MCF 10A (cell line): ENCODE data around the gene MTF1. TPM values are rescaled to one million over a fixed set of nuclear protein-coding genes. Genes with fewer than 3 reads are reported as not detected.

Experiments
- BruUV-seq: library from RNA; stranded (reverse); fragments of 400-500 nt; replicated peaks from 2 replicates; lab custom pipeline; 2021; lab: Mats Ljungman, UMichigan
- CTCF ChIA-PET: fragments of 300-600 bp; sonication (Branson Sonifier 250); formaldehyde crosslinking; extraction: SDS; loops from one replicate; lab custom pipeline; 2021; ENCODE audit warnings: antibody characterized with exemption, inconsistent platforms; lab: Yijun Ruan, JAX
- POLR2A ChIA-PET: fragments of 300-600, 350-650 bp; sonication (Branson Sonifier 250); formaldehyde crosslinking; extraction: SDS; loops from one replicate; lab custom pipeline; 2020; ENCODE audit warnings: antibody characterized with exemption, inconsistent platforms; lab: Yijun Ruan, JAX
- DNase-seq: peaks from one replicate; pipeline ENCODE4 v3.0.0-alpha.2; 2018; ENCODE audit not compliant: unreplicated experiment
- H3K27ac Mint-ChIP-seq: one replicate; pipeline ENCODE4 v1.8.0; 2022; ENCODE audit warnings: mild to moderate bottlenecking, low read depth, mixed read lengths; ENCODE audit not compliant: unreplicated experiment
- H3K27me3 Mint-ChIP-seq: one replicate; pipeline ENCODE4 v1.8.0; 2022; ENCODE audit warnings: mixed read lengths; ENCODE audit not compliant: insufficient read depth, unreplicated experiment
- H3K36me3 Mint-ChIP-seq: one replicate; pipeline ENCODE4 v1.8.0; 2022; ENCODE audit warnings: mild to moderate bottlenecking, moderate library complexity, mixed read lengths; ENCODE audit not compliant: insufficient read depth, unreplicated experiment
- H3K4me1 Mint-ChIP-seq: one replicate; pipeline ENCODE4 v1.8.0; 2022; ENCODE audit warnings: mixed read lengths; ENCODE audit not compliant: insufficient read depth, unreplicated experiment
- H3K4me3 Mint-ChIP-seq: one replicate; pipeline ENCODE4 v1.8.0; 2022; ENCODE audit warnings: mild to moderate bottlenecking, moderate library complexity, mixed read lengths; ENCODE audit not compliant: unreplicated experiment
- H3K9me3 Mint-ChIP-seq: one replicate; pipeline ENCODE4 v1.8.0; 2022; ENCODE audit warnings: mixed read lengths; ENCODE audit not compliant: unreplicated experiment
- intact Hi-C: fragments of 100-400 bp; cut with micrococcal nuclease; formaldehyde crosslinking; loops from 2 replicates; pipeline ENCODE4 v1.14.1; 2022
- total RNA-seq: library from RNA; stranded (reverse); gene quantifications from 2 replicates; pipeline ENCODE4 v1.2.3, GENCODE V29; 2022
- TF ChIP-seq, protein P1 (sequence below): fragments of 200-600 bp; IDR thresholded peaks from one replicate; pipeline ENCODE4 v1.8.0; 2022; ENCODE audit warnings: antibody characterized with exemption, mild to moderate bottlenecking; ENCODE audit not compliant: unreplicated experiment

The MTF1 gene
- total RNA-seq, 1 experiment from 2014 or later, result 34.7 TPM

- peaks cover 40% of the 10 kb centered on the region for H3K36me3 Mint-ChIP-seq
- H3K4me3 Mint-ChIP-seq, result no peak overlapping the region
- H3K4me1 Mint-ChIP-seq, result no peaks in the 10 kb centered on the region
- TF ChIP-seq, protein P1, sequence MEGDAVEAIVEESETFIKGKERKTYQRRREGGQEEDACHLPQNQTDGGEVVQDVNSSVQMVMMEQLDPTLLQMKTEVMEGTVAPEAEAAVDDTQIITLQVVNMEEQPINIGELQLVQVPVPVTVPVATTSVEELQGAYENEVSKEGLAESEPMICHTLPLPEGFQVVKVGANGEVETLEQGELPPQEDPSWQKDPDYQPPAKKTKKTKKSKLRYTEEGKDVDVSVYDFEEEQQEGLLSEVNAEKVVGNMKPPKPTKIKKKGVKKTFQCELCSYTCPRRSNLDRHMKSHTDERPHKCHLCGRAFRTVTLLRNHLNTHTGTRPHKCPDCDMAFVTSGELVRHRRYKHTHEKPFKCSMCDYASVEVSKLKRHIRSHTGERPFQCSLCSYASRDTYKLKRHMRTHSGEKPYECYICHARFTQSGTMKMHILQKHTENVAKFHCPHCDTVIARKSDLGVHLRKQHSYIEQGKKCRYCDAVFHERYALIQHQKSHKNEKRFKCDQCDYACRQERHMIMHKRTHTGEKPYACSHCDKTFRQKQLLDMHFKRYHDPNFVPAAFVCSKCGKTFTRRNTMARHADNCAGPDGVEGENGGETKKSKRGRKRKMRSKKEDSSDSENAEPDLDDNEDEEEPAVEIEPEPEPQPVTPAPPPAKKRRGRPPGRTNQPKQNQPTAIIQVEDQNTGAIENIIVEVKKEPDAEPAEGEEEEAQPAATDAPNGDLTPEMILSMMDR, result no peak
- no peak for DNase-seq
- H3K27me3 Mint-ChIP-seq, result no peaks in the 10 kb centered on the region
- H3K27ac Mint-ChIP-seq, result no peak overlapping the region
- intact Hi-C loops, result no loop called here
- H3K9me3 Mint-ChIP-seq, result no peaks in the 10 kb centered on the region
- CTCF ChIA-PET, result interaction anchor here (0.6 to 1.8 kb wide), 3 partner anchors 20 to 1658 kb away, joined by 3 to 6 read pairs (median 3); no protein-coding TSS in a partner anchor
- BruUV-seq, result no TSS peak
- POLR2A ChIA-PET, result interaction anchor here (1.0 to 1.3 kb wide), 2 partner anchors 8 to 80 kb away, joined by 3 to 4 read pairs; no protein-coding TSS in a partner anchor
Observed at GRCh38 chr1:37853157-37853556, 6.2 kb downstream of the MTF1 start.

- ChIA-PET CTCF (interaction anchor here (1.5 to 3.6 kb wide), 3 partner anchors 9 to 21 kb away, joined by 3 to 26 read pairs (median 6); partner anchors contain the start of gene MTF1), POLR2A (interaction anchor here (0.9 to 2.8 kb wide), 6 partner anchors 8 to 161 kb away, joined by 3 to 25 read pairs (median 6); partner anchors contain the start of genes C1orf122, CDCA8, MTF1 and YRDC)
- Mint-ChIP-seq H3K4me3 (no peak overlapping the region), H3K36me3 (peaks cover 42% of the 10 kb centered on the region), H3K27me3 (no peaks in the 10 kb centered on the region), H3K27ac (no peak overlapping the region), H3K9me3 (no peaks in the 10 kb centered on the region), H3K4me1 (peaks cover 6% of the 10 kb centered on the region)
- TF ChIP-seq, protein P1, result no peak
- intact Hi-C loops, result no loop called here
- peak; percentile 31 for DNase-seq
- no TSS peak for BruUV-seq
Observed at GRCh38 chr1:37851782-37852210, 7.6 kb downstream of the MTF1 start.

GRCh38 chr1:37851262-37851661 is 8.1 kb downstream of the MTF1 start:
- TF ChIP-seq, protein P1, result no peak
- ChIA-PET POLR2A (interaction anchor here (0.7 to 2.8 kb wide), 10 partner anchors 8 to 168 kb away, joined by 3 to 25 read pairs (median 4); partner anchors contain the start of genes C1orf122, CDCA8, MTF1 and YRDC), CTCF (interaction anchor here (1.5 to 3.6 kb wide), 3 partner anchors 9 to 22 kb away, joined by 3 to 26 read pairs (median 6); partner anchors contain the start of gene MTF1)
- H3K27me3 Mint-ChIP-seq, result no peaks in the 10 kb centered on the region
- H3K36me3 Mint-ChIP-seq, result peaks cover 42% of the 10 kb centered on the region
- H3K9me3 Mint-ChIP-seq, result no peaks in the 10 kb centered on the region
- BruUV-seq, result no TSS peak
- peaks cover 11% of the 10 kb centered on the region for H3K4me1 Mint-ChIP-seq
- intact Hi-C loops, result no loop called here
- DNase-seq, result no peak
- no peak overlapping the region for H3K27ac Mint-ChIP-seq
- no peak overlapping the region for H3K4me3 Mint-ChIP-seq

GRCh38 chr1:37850352-37850955 is 8.9 kb downstream of the MTF1 start:
- Mint-ChIP-seq H3K27ac (no peak overlapping the region), H3K4me3 (no peak overlapping the region), H3K36me3 (peaks cover 40% of the 10 kb centered on the region), H3K27me3 (no peaks in the 10 kb centered on the region), H3K9me3 (no peaks in the 10 kb centered on the region), H3K4me1 (peaks cover 18% of the 10 kb centered on the region)
- BruUV-seq, result no TSS peak
- ChIA-PET CTCF (interaction anchor here (0.6 to 3.6 kb wide), 4 partner anchors 8 to 166 kb away, joined by 3 to 26 read pairs (median 3); partner anchors contain the start of gene MTF1), POLR2A (interaction anchor here (0.7 to 2.8 kb wide), 9 partner anchors 9 to 167 kb away, joined by 3 to 25 read pairs (median 4); partner anchors contain the start of genes C1orf122, CDCA8, MTF1 and YRDC)
- intact Hi-C loops, result no loop called here
- TF ChIP-seq, protein P1, result no peak
- DNase-seq, result peak; percentile 81
